MCF 10A (cell line): ENCODE data around the gene SCAF8. TPM values are rescaled to one million over a fixed set of nuclear protein-coding genes. Genes with fewer than 3 reads are reported as not detected.

Experiments used
- BruUV-seq: library from RNA; stranded (reverse); fragments of 400-500 nt; replicated peaks from 2 replicates; lab custom pipeline; 2021; lab: Mats Ljungman, UMichigan
- CTCF ChIA-PET: fragments of 300-600 bp; sonication (Branson Sonifier 250); formaldehyde crosslinking; extraction: SDS; loops from one replicate; lab custom pipeline; 2021; ENCODE audit warnings: antibody characterized with exemption, inconsistent platforms; lab: Yijun Ruan, JAX
- POLR2A ChIA-PET: fragments of 300-600, 350-650 bp; sonication (Branson Sonifier 250); formaldehyde crosslinking; extraction: SDS; loops from one replicate; lab custom pipeline; 2020; ENCODE audit warnings: antibody characterized with exemption, inconsistent platforms; lab: Yijun Ruan, JAX
- DNase-seq: peaks from one replicate; pipeline ENCODE4 v3.0.0-alpha.2; 2018; ENCODE audit not compliant: unreplicated experiment
- H3K27ac Mint-ChIP-seq: one replicate; pipeline ENCODE4 v1.8.0; 2022; ENCODE audit warnings: mild to moderate bottlenecking, low read depth, mixed read lengths; ENCODE audit not compliant: unreplicated experiment
- H3K27me3 Mint-ChIP-seq: one replicate; pipeline ENCODE4 v1.8.0; 2022; ENCODE audit warnings: mixed read lengths; ENCODE audit not compliant: insufficient read depth, unreplicated experiment
- H3K36me3 Mint-ChIP-seq: one replicate; pipeline ENCODE4 v1.8.0; 2022; ENCODE audit warnings: mild to moderate bottlenecking, moderate library complexity, mixed read lengths; ENCODE audit not compliant: insufficient read depth, unreplicated experiment
- H3K4me1 Mint-ChIP-seq: one replicate; pipeline ENCODE4 v1.8.0; 2022; ENCODE audit warnings: mixed read lengths; ENCODE audit not compliant: insufficient read depth, unreplicated experiment
- H3K4me3 Mint-ChIP-seq: one replicate; pipeline ENCODE4 v1.8.0; 2022; ENCODE audit warnings: mild to moderate bottlenecking, moderate library complexity, mixed read lengths; ENCODE audit not compliant: unreplicated experiment
- H3K9me3 Mint-ChIP-seq: one replicate; pipeline ENCODE4 v1.8.0; 2022; ENCODE audit warnings: mixed read lengths; ENCODE audit not compliant: unreplicated experiment
- CTCF ChIP-seq: fragments of 200-600 bp; IDR thresholded peaks from one replicate; pipeline ENCODE4 v1.8.0; 2022; ENCODE audit warnings: antibody characterized with exemption, mild to moderate bottlenecking; ENCODE audit not compliant: unreplicated experiment
- intact Hi-C: fragments of 100-400 bp; cut with micrococcal nuclease; formaldehyde crosslinking; loops from 2 replicates; pipeline ENCODE4 v1.14.1; 2022
- total RNA-seq: library from RNA; stranded (reverse); gene quantifications from 2 replicates; pipeline ENCODE4 v1.2.3, GENCODE V29; 2022

The SCAF8 gene
- total RNA-seq, 1 experiment from 2014 or later = 49.2 TPM

- Mint-ChIP-seq H3K27ac (no peak overlapping the region), H3K9me3 (no peaks in the 10 kb centered on the region), H3K4me1 (peaks cover 8% of the 10 kb centered on the region), H3K4me3 (no peak overlapping the region), H3K36me3 (peaks cover 85% of the 10 kb centered on the region), H3K27me3 (no peaks in the 10 kb centered on the region)
- no peak for DNase-seq
- CTCF ChIA-PET = no interaction called here
- POLR2A ChIA-PET = interaction anchor here (1.2 to 1.5 kb wide), 2 partner anchors 9 to 112 kb away, joined by 3 to 4 read pairs; no protein-coding TSS in a partner anchor
- TF ChIP-seq CTCF = no peak
- BruUV-seq = no TSS peak
- intact Hi-C loops = no loop called here
These were observed 89.8 kb downstream of the SCAF8 start for GRCh38 chr6:154822947-154823558.

GRCh38 chr6:154824076-154824475 is 90.9 kb downstream of the SCAF8 start:
- intact Hi-C loops = no loop called here
- no TSS peak for BruUV-seq
- TF ChIP-seq CTCF = no peak
- ChIA-PET CTCF (interaction anchor here (0.6 kb wide), 1 partner anchor 149 kb away, joined by 3 read pairs; no protein-coding TSS in a partner anchor), POLR2A (no interaction called here)
- peaks cover 85% of the 10 kb centered on the region for H3K36me3 Mint-ChIP-seq
- H3K27me3 Mint-ChIP-seq = no peaks in the 10 kb centered on the region
- H3K9me3 Mint-ChIP-seq = no peaks in the 10 kb centered on the region
- no peak overlapping the region for H3K4me3 Mint-ChIP-seq
- H3K27ac Mint-ChIP-seq = no peak overlapping the region
- peak; percentile 6 for DNase-seq
- H3K4me1 Mint-ChIP-seq = peaks cover 8% of the 10 kb centered on the region

DNA sequence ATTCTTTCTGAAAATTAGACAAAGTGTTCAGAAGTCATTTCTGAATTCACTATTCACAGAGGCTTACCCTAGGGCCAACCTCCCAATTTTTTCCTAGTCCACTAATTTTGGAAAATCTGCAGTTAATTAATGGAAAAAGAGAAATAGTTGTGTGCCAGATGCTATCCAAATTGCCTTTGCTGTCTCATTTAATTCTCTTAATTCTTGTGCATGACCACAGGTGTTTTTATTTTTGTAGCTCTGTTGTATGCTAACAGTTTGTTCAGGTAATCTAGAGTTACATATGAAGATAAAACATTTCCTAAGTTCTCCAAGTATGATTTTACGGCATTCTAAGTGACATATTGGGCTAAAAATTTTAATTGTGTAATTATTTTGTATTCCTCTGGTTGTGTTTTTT is 96.8 kb downstream of the SCAF8 start:
- BruUV-seq = no TSS peak
- Mint-ChIP-seq H3K4me1 (no peaks in the 10 kb centered on the region), H3K27ac (no peak overlapping the region), H3K4me3 (no peak overlapping the region), H3K36me3 (peaks cover 88% of the 10 kb centered on the region), H3K27me3 (no peaks in the 10 kb centered on the region), H3K9me3 (no peaks in the 10 kb centered on the region)
- no peak for DNase-seq
- TF ChIP-seq CTCF = no peak
- intact Hi-C loops = no loop called here
- POLR2A ChIA-PET = no interaction called here
- CTCF ChIA-PET = no interaction called here

DNA sequence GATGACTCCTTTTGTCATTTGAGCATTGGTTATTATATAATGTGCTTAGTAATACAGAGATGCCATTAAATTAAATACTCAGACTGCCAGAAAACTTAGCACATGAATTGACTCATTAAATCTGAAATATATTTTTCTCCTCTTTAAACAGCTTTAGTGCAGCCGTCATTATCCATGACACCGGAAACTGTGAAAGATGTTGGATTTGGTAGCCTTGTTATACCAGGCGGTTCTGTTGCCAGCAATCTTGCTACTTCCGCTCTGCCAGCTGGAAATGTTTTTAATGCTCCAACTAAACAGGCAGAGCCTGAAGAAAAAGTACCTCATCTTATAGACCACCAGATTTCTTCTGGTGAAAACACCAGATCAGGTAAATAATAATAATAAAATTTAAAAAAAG is 97.6 kb downstream of the SCAF8 start:
- no peaks in the 10 kb centered on the region for H3K4me1 Mint-ChIP-seq
- POLR2A ChIA-PET = no interaction called here
- no peaks in the 10 kb centered on the region for H3K27me3 Mint-ChIP-seq
- H3K9me3 Mint-ChIP-seq = no peaks in the 10 kb centered on the region
- CTCF ChIA-PET = interaction anchor here (0.9 kb wide), 1 partner anchor 16 kb away, joined by 4 read pairs; no protein-coding TSS in a partner anchor
- no TSS peak for BruUV-seq
- DNase-seq = no peak
- H3K36me3 Mint-ChIP-seq = peaks cover 80% of the 10 kb centered on the region
- no peak overlapping the region for H3K4me3 Mint-ChIP-seq
- TF ChIP-seq CTCF = no peak
- intact Hi-C loops = no loop called here
- H3K27ac Mint-ChIP-seq = no peak overlapping the region
